Small intestine (tissue), 7 donors: Measurements from ENCODE around the gene ADAMTS6. TPM values are rescaled to one million over a fixed set of nuclear protein-coding genes. Genes with fewer than 3 reads are reported as not detected.
"Not testable (repeated sequence)": the region's sequence is repeated elsewhere in the genome, so short reads cannot be mapped to it uniquely, and the experiment has no call there.

ENCODE experiments used
- DNase-seq, 2 donors: peaks; one replicate each; pipeline versions ENCODE4 v3.0.0 to v3.0.0-alpha.2; 2013
- FAIRE-seq: peaks from 2 replicates; lab custom pipeline; 2012; peaks lifted over from hg19 to GRCh38; lab: Jason Lieb, UNC
- H3K27ac ChIP-seq, 3 donors: one replicate each; pipeline ENCODE4 v1.5.1; 2013; ENCODE audit warnings: low read length in 2 of 3, mild to moderate bottlenecking in 2 of 3, control low read depth in 1 of 3, inconsistent platforms in 1 of 3, low read depth in 1 of 3, moderate library complexity in 1 of 3
- H3K27me3 ChIP-seq, 3 donors: one replicate each; pipeline ENCODE4 v1.6.1; 2013; ENCODE audit warnings: low read length in 3 of 3, inconsistent platforms in 1 of 3; ENCODE audit not compliant: control insufficient read depth in 3 of 3, insufficient read depth in 3 of 3
- H3K36me3 ChIP-seq, 3 donors: one replicate each; pipeline ENCODE4 v1.6.1; 2013; ENCODE audit warnings: low read length in 3 of 3, inconsistent platforms in 1 of 3, low read depth in 1 of 3, mild to moderate bottlenecking in 1 of 3, moderate library complexity in 1 of 3; ENCODE audit not compliant: control insufficient read depth in 3 of 3, insufficient read depth in 2 of 3
- H3K4me1 ChIP-seq, 3 donors: one replicate each; pipeline ENCODE4 v1.6.1; 2013; ENCODE audit warnings: low read length in 2 of 3, inconsistent platforms in 1 of 3, low read depth in 1 of 3, mild to moderate bottlenecking in 1 of 3, moderate library complexity in 1 of 3; ENCODE audit not compliant: control insufficient read depth in 3 of 3, insufficient read depth in 2 of 3
- H3K4me3 ChIP-seq, 3 donors: one replicate each; pipeline ENCODE4 v1.5.1; 2013; ENCODE audit warnings: low read length in 3 of 3, control low read depth in 1 of 3, inconsistent platforms in 1 of 3, low read depth in 1 of 3, mild to moderate bottlenecking in 1 of 3, moderate library complexity in 1 of 3
- H3K9me3 ChIP-seq, 2 donors: one replicate each; pipeline ENCODE4 v1.6.1; 2013; ENCODE audit warnings: low read depth in 1 of 2, low read length in 1 of 2; ENCODE audit not compliant: control insufficient read depth in 2 of 2, insufficient read depth in 1 of 2
- WGBS, 3 donors: extraction: QIAGEN DNeasy Blood & Tissue Kit; methylation state at CpG; one replicate each; pipeline ENCODE4 v1.1.7; 2013; 5-methylcytosine and 5-hydroxymethylcytosine counted together
- polyA plus RNA-seq, 4 donors: library from polyadenylated mRNA; stranded (reverse) in 3 of 4; unstranded in 1 of 4; fragments of 200-250 nt in 3 of 4; fragments of 120-200 nt in 1 of 4; gene quantifications; one replicate each; pipeline versions ENCODE4 v1.2.1 to v1.2.3, GENCODE V29; 2013
- donor health status: healthy with polysubstance abuse.
- donor health status: control.
- donor health status: control.
- donor health status: Bipolar disorder and iron deficiency.
- donor health status: healthy.

Gene ADAMTS6
- polyA plus RNA-seq, 4 donors = 0.28 to 1.5 TPM; not detected in 2

DNA sequence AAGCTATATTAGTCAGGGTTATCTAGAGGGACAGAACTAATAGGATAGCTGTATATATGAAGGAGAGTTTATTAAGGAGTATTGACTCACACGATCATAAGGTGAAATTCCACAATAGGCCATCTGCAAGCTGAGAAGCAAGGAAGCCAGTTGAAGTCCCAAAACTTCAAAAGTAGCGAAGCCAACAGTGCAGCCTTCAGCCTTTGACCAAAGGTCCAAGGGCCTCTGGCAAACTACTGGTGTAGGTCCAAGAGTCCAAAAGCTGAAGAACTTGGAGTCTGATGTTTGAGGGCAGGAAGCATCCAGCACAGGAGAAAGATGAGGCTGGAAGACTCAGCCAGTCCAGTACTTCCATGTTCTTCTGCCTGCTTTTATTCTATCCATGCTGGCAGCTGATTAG, 5.1 kb upstream of the ADAMTS6 start:
- not testable (repeated sequence) for H3K27ac ChIP-seq, H3K9me3 ChIP-seq, H3K36me3 ChIP-seq, H3K4me3 ChIP-seq, FAIRE-seq, H3K27me3 ChIP-seq, H3K4me1 ChIP-seq
- peak in 1 of 2 donors; percentile 50 for DNase-seq
- 21 to 77% (median 56%) methylated on average over 2 of the region's 2 CpGs for WGBS, 3 donors

DNA sequence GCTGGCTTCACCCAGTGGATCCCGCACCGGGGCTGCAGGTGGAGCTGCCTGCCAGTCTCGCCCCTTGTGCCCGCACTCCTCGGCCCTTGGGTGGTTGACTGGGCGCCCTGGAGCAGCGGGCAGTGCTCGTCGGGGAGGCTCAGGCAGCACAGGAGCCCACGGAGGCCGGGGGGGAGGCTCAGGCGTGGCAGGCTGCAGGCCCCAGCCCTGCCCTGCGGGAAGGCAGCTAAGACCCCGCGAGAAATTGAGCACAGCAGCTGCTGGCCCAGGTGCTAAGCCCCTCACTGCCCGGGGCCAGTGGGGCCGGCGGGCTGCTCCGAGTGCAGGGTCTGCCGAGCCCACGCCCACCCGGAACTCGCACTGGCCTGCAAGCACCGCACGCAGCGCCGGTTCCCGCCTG, 3.7 kb upstream of the ADAMTS6 start:
- Histone ChIP-seq H3K27ac (no peak overlapping the region), H3K4me3 (no peak overlapping the region), H3K4me1 (peaks cover 0 to 7% (median 0%) of the 10 kb centered on the region in 3 donors), H3K27me3 (no peaks in the 10 kb centered on the region), H3K9me3 (no peaks in the 10 kb centered on the region), H3K36me3 (no peaks in the 10 kb centered on the region)
- no peak for DNase-seq
- 96 to 97% (median 96%) methylated on average over 21 to 28 of the region's 28 CpGs for WGBS, 3 donors
- no peak for FAIRE-seq

DNA sequence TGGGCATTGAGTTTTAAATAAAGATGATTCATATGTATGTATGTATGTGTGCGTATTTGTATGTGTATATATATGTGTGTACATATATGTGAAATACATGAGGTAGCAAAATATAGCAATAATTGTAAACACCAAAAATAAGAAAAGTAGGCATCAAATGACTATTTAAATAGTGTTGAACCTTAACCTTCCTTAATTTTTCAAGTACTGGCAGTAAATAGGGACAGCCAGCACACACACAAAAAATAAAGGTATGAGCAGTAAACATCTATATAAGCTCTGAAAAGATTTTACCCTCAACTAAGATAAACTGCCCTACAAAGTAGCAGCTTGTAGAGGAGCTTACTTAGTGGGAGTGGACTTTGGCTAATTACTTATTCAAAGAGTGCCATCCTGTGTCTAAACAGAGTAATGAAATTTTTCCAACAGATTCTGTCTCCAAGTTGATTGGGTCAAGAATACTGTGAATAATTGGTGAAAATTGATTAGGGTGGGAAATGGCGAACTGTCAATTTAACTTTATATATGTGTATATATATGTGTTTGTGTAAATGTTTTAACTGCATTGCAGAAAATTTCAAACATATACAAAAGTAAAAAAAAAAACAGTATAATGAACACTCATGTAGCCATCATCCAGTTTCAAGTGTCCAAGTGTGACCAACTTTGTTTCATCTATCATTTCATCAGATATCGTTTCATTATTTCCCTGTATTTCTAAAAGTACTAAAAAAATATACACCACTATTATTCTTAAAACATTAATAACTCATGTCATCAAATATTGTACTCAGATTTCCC, 2.0 kb upstream of the ADAMTS6 start:
- no peaks in the 10 kb centered on the region for H3K9me3 ChIP-seq
- no peak overlapping the region for H3K4me3 ChIP-seq
- no peaks in the 10 kb centered on the region for H3K36me3 ChIP-seq
- 21 to 28% (median 23%) methylated on average over 3 of the region's 3 CpGs for WGBS, 3 donors
- FAIRE-seq (no peak), DNase-seq (peak; percentile 59 to 72)
- H3K27ac ChIP-seq = peak overlapping the region in 1 of 3 donors; percentile 82
- H3K4me1 ChIP-seq = peaks cover 0 to 8% (median 0%) of the 10 kb centered on the region in 3 donors
- H3K27me3 ChIP-seq = no peaks in the 10 kb centered on the region

DNA sequence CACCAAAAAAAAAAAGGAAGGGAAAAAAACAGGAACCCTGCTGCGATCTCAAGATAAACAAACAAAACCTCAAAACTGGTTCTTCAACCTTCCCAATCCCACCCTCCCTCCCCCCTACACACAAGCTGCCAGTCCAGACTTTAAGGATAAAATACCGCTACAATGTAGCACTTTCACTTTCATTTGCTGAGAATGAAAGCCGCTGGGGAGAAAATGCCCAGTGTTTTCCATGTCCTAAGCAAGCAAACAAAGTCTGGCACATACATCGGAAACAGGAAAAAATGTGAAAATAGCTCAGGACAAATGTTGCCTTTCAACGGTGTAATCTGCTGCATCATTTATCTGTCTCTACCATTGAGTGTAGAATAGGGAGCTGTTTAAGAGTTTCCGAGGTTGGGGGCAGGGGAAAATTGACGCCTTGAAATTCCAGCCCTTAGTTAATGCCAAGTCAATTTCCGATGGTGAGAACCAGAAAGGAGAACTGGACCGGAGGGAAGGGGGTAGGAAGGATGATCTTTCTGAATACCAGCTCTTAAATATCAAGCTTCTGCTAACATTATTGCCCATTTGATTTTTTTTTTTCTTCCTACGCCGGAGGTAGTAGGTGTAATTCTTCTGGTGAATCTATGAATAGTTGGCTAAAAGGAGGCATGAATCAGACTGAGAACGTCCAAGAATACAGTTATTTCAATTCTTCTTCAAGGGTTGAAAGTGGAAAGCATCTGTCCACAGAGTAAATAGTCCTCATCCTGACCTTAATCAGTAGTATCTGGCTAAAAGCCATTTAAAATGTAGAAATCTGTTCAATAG, 1.2 kb upstream of the ADAMTS6 start:
- Histone ChIP-seq H3K4me1 (peaks cover 0 to 8% (median 0%) of the 10 kb centered on the region in 3 donors), H3K9me3 (no peaks in the 10 kb centered on the region), H3K27me3 (no peaks in the 10 kb centered on the region), H3K36me3 (no peaks in the 10 kb centered on the region), H3K27ac (peak overlapping the region; percentile 55 to 82 (median 67)), H3K4me3 (peak overlapping the region; percentile 48 to 70 (median 50))
- FAIRE-seq (no peak), DNase-seq (peak; percentile 70 to 72)
- 0% methylated on average over 12 of the region's 12 CpGs for WGBS, 3 donors

DNA sequence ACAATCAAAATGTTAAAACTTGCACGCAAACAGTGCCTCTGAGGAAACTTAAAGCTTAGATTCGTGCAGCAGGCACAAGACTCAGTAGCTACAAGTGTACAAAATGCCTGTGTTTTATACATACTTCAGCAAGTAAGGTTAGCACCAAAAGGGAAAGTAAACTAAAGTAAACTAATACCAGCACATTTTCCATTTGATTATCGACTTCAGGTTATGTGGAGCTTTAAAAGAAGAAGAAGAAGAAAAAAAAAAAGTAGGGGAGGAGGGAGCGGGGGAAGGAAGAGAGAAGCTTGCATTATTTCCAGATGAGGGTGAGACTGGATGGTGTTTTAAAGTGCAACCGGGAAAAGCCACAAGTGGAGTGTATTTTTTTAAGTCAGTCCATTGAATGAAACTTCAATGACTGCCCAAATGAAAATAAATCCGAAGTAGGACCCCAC, 596 bp upstream of the ADAMTS6 start:
- WGBS, 3 donors = 0 to 1% (median 1%) methylated on average over 6 of the region's 6 CpGs
- FAIRE-seq = no peak
- no peaks in the 10 kb centered on the region for H3K27me3 ChIP-seq
- DNase-seq = peak in 1 of 2 donors; percentile 24
- H3K4me1 ChIP-seq = peaks cover 0 to 8% (median 0%) of the 10 kb centered on the region in 3 donors
- H3K9me3 ChIP-seq = no peaks in the 10 kb centered on the region
- H3K27ac ChIP-seq = peak overlapping the region; percentile 41 to 82 (median 67)
- peak overlapping the region; percentile 48 to 70 (median 50) for H3K4me3 ChIP-seq
- no peaks in the 10 kb centered on the region for H3K36me3 ChIP-seq

DNA sequence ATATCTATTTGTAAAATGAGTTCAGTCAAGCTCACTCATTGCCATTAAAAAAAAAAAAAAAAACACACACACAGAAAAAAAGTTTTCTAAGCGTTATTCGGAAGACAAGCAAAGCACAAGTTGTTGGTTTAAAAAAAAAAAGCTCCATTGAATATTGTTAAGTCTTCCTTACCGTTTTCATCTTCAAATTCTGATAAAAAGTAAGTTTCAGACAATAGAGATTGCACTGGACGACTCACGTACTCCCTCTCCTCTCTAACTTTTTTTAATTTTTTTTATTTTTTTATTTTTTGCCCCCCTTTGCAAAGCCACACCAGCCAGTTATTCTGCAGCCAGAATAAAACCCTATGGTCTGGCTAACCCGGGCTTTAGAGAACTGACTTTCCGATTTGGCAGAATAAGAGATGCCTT, 544 bp downstream of the ADAMTS6 start:
- DNase-seq (peak; percentile 15 to 20), FAIRE-seq (no peak)
- 0 to 3% (median 1%) methylated on average over 7 of the region's 7 CpGs for WGBS, 3 donors
- H3K27ac ChIP-seq = peak overlapping the region in 2 of 3 donors; percentile 43 to 67
- H3K4me1 ChIP-seq = peaks cover 0 to 8% (median 0%) of the 10 kb centered on the region in 3 donors
- H3K4me3 ChIP-seq = peak overlapping the region in 2 of 3 donors; percentile 50 to 70
- no peaks in the 10 kb centered on the region for H3K27me3 ChIP-seq
- no peaks in the 10 kb centered on the region for H3K9me3 ChIP-seq
- H3K36me3 ChIP-seq = no peaks in the 10 kb centered on the region

DNA sequence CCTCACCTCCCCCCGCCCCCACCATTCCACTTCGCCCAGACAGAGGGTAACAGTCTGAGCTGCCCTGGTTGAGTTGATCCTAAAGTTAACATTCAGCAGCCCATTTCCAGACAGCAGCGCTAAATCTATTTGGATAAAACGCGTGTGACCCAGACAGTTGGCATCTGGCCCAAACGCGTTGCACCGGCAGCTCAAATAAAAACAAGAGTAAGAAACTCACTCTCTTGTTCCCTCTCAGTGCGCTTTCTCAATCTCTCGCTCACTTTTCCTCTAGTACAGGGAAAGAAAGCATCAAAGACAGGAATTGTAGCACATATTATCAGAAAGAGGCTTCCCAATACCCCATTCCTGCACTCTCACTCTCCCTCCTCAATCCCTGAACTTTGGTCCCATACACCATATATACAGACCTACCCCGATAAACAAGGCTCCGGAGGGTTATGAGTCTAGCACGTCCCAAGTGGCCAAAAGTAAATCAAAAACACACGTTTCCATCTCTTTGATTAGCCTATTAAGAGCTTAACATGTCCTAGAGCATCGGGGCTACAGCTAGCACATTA, 1.3 kb downstream of the ADAMTS6 start:
- Histone ChIP-seq H3K27ac (peak overlapping the region in 2 of 3 donors; percentile 52 to 63), H3K4me3 (peak overlapping the region; percentile 3 to 50 (median 39)), H3K36me3 (no peaks in the 10 kb centered on the region), H3K27me3 (no peaks in the 10 kb centered on the region), H3K9me3 (no peaks in the 10 kb centered on the region), H3K4me1 (peaks cover 0 to 8% (median 0%) of the 10 kb centered on the region in 3 donors)
- DNase-seq = peak; percentile 59 to 65
- 1 to 2% (median 1%) methylated on average over 15 of the region's 15 CpGs for WGBS, 3 donors
- FAIRE-seq = no peak

DNA sequence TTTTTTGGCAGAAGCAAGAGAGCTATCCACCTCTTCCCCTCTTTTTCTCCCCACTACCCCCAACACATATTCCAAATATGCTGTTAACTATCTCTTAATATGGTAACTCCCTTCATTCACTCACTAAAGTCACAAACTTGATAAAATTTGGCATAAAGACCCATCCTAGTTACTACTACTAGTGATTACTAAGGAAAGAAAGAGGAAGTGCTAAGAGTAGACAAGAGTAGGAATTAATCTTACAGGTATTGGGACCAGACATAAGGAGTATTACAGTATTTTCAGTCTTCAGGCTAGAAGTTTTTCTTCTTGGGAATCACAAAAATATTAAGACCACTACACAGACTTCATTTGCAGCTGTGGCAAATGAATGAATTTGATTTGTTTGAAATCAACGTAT, 2.2 kb downstream of the ADAMTS6 start:
- H3K27me3 ChIP-seq = no peaks in the 10 kb centered on the region
- WGBS, 3 donors = 58 to 69% (median 67%) methylated on average over 1 of the region's 1 CpG
- peaks cover 0 to 8% (median 0%) of the 10 kb centered on the region in 3 donors for H3K4me1 ChIP-seq
- H3K4me3 ChIP-seq = no peak overlapping the region
- FAIRE-seq = no peak
- no peaks in the 10 kb centered on the region for H3K9me3 ChIP-seq
- H3K27ac ChIP-seq = no peak overlapping the region
- H3K36me3 ChIP-seq = no peaks in the 10 kb centered on the region
- no peak for DNase-seq
